ENCODE measurements around the gene ZMAT5. TPM values are rescaled to one million over a fixed set of nuclear protein-coding genes. Genes with fewer than 3 reads are reported as not detected.

Gene ZMAT5
- total RNA-seq, 1 donor from 2014 or later: 20.2 TPM

DNA sequence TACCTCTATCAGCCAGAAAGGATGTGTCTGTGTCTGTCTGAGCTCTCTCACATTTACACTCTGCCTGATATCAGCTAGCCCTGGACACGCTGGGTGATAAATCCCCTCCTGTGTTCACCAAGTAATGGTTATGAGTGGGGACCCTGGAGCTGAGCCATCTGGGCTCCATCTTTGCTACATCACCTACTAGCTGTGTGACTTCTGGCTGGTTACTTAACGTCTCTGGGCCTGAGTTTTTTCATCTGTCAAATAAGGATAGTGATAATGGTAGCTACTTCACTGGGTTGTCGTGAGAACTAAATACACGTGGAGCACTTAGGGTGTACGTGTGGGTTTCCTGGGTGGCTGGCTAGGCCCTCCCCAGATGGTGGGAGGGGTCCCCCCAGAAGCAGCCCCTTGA lies 23.3 kb upstream of the ZMAT5 start:
- Mint-ChIP-seq H3K27me3 (ENCODE audit: unreplicated experiment) (peaks cover 2% of the 10 kb centered on the region), H3K4me1 (ENCODE audit: unreplicated experiment) (peaks cover 10% of the 10 kb centered on the region), H3K4me3 (ENCODE audit: unreplicated experiment) (peak overlapping the region; percentile 62), H3K36me3 (ENCODE audit: low read depth, unreplicated experiment) (peaks cover 33% of the 10 kb centered on the region), H3K27ac (ENCODE audit: unreplicated experiment) (no peak overlapping the region), H3K9me3 (ENCODE audit: unreplicated experiment) (no peaks in the 10 kb centered on the region)
- TF ChIP-seq, protein P1, sequence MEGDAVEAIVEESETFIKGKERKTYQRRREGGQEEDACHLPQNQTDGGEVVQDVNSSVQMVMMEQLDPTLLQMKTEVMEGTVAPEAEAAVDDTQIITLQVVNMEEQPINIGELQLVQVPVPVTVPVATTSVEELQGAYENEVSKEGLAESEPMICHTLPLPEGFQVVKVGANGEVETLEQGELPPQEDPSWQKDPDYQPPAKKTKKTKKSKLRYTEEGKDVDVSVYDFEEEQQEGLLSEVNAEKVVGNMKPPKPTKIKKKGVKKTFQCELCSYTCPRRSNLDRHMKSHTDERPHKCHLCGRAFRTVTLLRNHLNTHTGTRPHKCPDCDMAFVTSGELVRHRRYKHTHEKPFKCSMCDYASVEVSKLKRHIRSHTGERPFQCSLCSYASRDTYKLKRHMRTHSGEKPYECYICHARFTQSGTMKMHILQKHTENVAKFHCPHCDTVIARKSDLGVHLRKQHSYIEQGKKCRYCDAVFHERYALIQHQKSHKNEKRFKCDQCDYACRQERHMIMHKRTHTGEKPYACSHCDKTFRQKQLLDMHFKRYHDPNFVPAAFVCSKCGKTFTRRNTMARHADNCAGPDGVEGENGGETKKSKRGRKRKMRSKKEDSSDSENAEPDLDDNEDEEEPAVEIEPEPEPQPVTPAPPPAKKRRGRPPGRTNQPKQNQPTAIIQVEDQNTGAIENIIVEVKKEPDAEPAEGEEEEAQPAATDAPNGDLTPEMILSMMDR (IDR thresholded peaks at IDR 0.05; ENCODE audit: unreplicated experiment): no peak
- no peak for DNase-seq (ENCODE audit: low spot score)

DNA sequence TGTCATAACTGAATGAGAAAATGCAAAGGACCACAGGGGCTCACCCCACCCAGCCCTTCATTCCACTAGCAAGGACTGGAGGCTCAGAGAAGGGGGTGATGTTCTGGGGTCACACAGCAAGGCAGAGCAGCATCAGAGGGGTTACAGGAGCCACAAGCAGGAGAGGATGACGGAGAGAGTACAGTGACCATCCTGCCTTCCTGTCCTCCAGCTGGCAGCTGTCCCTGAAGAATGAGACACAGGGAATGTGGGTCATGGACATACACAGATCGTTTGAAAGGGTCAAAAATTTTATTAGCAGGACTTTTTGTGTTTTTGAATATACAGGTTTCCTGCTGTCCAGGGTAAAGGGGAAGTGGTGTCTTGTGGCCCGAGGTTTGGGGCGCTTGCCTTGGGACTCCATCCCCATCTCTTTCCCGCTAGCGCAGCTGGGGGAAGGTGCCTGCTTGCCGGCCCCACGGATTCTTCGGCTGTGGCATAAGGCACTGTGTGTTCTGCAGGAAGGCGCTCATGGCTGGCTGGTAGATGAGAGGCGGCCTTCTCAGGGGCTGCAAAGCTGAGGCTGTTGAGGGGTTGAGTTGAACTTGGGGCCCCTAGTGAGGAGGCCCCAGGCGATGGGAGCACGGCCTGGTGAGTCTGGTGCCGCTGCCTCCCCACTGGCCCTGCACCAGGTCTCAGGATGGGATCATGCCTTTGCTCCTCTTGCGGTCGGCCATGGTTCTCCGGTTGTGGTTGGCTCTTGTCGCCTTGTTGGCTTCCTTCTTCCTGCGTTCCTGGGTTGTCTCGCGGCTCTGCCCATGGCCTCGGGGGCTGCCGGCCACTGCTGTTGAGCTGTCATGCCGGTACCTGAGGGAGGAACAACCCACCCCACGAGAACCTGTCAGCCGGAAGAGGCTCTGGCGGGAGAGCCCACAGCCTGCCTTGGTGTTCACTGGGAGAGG lies 21.8 kb upstream of the ZMAT5 start:
- Mint-ChIP-seq H3K27ac (ENCODE audit: unreplicated experiment) (no peak overlapping the region), H3K4me1 (ENCODE audit: unreplicated experiment) (peaks cover 16% of the 10 kb centered on the region), H3K4me3 (ENCODE audit: unreplicated experiment) (peak overlapping the region; percentile 21), H3K9me3 (ENCODE audit: unreplicated experiment) (no peaks in the 10 kb centered on the region), H3K27me3 (ENCODE audit: unreplicated experiment) (peaks cover 2% of the 10 kb centered on the region), H3K36me3 (ENCODE audit: low read depth, unreplicated experiment) (peaks cover 33% of the 10 kb centered on the region)
- DNase-seq (ENCODE audit: low spot score): no peak
- TF ChIP-seq, protein P1 (IDR thresholded peaks at IDR 0.05; ENCODE audit: unreplicated experiment): no peak

DNA sequence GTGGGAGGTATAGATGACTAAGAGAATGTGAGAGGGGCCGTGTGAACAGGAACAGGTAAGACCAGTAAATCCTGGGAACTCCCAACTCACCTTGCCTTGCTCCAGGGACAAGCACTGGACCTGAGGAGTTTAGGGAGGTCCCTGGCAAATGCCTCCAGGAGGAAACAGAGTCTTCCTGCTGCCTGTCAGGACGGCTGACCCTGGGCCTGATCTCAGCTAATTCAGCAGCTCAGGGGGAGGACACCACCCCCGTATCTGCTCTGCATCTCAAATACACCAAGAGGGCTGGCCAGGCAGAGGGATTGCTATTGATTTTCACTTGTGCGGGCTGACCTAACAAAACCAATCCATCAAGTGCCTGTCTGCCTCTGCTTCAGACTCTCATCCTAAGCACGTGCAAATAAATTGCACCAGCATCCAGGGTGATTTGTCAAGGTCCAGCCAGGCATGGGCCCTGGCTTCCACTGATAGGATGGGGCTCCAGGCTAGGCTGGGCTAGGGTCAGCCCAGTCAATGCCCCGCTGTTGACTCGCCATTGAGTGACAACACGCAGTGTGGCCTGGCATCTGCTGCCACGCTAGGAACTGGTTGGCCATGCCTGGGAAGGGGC lies 20.7 kb upstream of the ZMAT5 start:
- Mint-ChIP-seq H3K4me3 (ENCODE audit: unreplicated experiment) (peak overlapping the region; percentile 21), H3K27ac (ENCODE audit: unreplicated experiment) (peak overlapping the region; percentile 1), H3K27me3 (ENCODE audit: unreplicated experiment) (peaks cover 2% of the 10 kb centered on the region), H3K9me3 (ENCODE audit: unreplicated experiment) (no peaks in the 10 kb centered on the region), H3K36me3 (ENCODE audit: low read depth, unreplicated experiment) (peaks cover 33% of the 10 kb centered on the region), H3K4me1 (ENCODE audit: unreplicated experiment) (peaks cover 16% of the 10 kb centered on the region)
- DNase-seq (ENCODE audit: low spot score): no peak
- TF ChIP-seq, protein P1 (IDR thresholded peaks at IDR 0.05; ENCODE audit: unreplicated experiment): no peak

DNA sequence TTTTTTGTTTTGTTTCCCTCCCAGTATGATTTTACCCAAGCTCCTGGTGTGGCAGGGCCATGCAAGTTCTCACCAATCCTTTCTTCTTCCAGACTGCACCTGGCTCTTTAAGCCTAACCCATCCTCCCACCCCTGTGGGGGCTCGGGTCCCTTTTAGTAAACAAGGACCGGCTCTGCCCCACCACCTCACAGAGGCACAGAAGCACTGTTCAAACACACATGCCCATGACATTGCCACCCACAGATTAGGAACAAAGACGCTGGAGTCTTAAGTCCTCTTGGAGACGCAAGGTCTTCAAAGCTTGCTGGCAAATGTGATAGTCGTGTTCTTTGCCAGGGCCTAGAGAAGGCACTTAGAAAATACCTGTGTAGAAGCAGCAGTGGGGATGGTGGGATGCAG lies 19.2 kb upstream of the ZMAT5 start:
- Mint-ChIP-seq H3K36me3 (ENCODE audit: low read depth, unreplicated experiment) (peaks cover 27% of the 10 kb centered on the region), H3K4me3 (ENCODE audit: unreplicated experiment) (no peak overlapping the region), H3K27me3 (ENCODE audit: unreplicated experiment) (peaks cover 2% of the 10 kb centered on the region), H3K27ac (ENCODE audit: unreplicated experiment) (no peak overlapping the region), H3K4me1 (ENCODE audit: unreplicated experiment) (peaks cover 19% of the 10 kb centered on the region), H3K9me3 (ENCODE audit: unreplicated experiment) (no peaks in the 10 kb centered on the region)
- DNase-seq (ENCODE audit: low spot score): no peak
- TF ChIP-seq, protein P1 (IDR thresholded peaks at IDR 0.05; ENCODE audit: unreplicated experiment): no peak

Data from endothelial cell (in vitro differentiated cells).